ENCODE measurements around the gene EIF4H. TPM values are rescaled to one million over a fixed set of nuclear protein-coding genes. Genes with fewer than 3 reads are reported as not detected.

Gene EIF4H
- total RNA-seq, 1 donor from 2014 or later = 361 TPM

DNA sequence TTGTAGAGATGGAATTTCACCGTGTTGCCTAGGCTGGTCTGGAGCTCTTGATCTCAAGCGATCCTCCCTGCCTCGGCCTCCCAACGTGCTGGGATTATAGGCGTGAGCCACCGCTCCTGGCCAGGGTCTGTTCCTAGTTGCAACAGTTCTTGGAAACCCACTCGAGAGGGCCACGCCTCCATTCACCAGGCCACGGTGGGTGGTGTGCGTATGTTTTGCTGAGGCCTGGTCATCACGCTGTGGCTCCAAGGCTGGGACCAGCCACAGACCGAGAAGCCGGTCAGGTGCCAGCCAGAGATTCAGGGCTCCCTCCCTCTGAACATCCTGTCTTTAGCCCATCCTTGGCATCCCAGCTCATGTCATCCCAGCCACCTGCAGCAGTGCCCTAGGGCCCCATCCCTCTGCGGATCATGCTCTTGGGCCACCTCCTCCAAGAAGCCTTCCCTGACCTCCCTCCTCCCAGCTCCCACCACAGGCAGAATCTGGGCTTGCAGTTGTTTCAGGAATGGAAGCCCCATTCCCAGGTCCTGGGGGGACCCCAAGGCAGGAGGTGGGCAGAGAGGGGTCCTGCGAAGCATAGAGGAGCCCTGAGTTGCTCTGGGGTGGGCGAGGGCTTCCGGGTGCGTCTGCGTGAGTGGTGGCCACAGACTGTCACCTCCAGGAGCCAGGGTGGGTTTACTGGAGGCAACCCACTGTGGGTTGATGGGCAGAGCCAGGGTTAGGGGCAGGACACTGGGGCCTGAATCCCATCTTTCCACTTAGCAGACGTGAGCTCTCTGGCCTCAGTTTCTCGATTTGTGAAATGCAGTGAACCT is 40.9 kb downstream of the EIF4H start:
- no peak overlapping the region for H3K27ac ChIP-seq (ENCODE audit: low read depth, low read length)
- no peak overlapping the region for H3K4me2 ChIP-seq (ENCODE audit: low read length)
- TF ChIP-seq EZH2 (IDR thresholded peaks at IDR 0.05; ENCODE audit: insufficient read depth, low read length) = no peak
- TF ChIP-seq, protein P1, sequence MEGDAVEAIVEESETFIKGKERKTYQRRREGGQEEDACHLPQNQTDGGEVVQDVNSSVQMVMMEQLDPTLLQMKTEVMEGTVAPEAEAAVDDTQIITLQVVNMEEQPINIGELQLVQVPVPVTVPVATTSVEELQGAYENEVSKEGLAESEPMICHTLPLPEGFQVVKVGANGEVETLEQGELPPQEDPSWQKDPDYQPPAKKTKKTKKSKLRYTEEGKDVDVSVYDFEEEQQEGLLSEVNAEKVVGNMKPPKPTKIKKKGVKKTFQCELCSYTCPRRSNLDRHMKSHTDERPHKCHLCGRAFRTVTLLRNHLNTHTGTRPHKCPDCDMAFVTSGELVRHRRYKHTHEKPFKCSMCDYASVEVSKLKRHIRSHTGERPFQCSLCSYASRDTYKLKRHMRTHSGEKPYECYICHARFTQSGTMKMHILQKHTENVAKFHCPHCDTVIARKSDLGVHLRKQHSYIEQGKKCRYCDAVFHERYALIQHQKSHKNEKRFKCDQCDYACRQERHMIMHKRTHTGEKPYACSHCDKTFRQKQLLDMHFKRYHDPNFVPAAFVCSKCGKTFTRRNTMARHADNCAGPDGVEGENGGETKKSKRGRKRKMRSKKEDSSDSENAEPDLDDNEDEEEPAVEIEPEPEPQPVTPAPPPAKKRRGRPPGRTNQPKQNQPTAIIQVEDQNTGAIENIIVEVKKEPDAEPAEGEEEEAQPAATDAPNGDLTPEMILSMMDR (IDR thresholded peaks at IDR 0.05; ENCODE audit: insufficient read depth, low read depth, low read length) = no peak
- H3K9ac ChIP-seq (ENCODE audit: low read length) = no peak overlapping the region
- Mint-ChIP-seq H3K4me1 (ENCODE audit: low read depth, unreplicated experiment) (peaks cover 3% of the 10 kb centered on the region), H3K4me3 (ENCODE audit: unreplicated experiment) (no peak overlapping the region), H3K27me3 (ENCODE audit: low read depth, unreplicated experiment) (no peaks in the 10 kb centered on the region), H3K9me3 (ENCODE audit: unreplicated experiment) (no peaks in the 10 kb centered on the region), H3K36me3 (ENCODE audit: low read depth, unreplicated experiment) (peaks cover 7% of the 10 kb centered on the region), H3K27ac (ENCODE audit: unreplicated experiment) (no peak overlapping the region)
- H3K27me3 ChIP-seq (ENCODE audit: insufficient read depth, low read length) = no peaks in the 10 kb centered on the region
- no peaks in the 10 kb centered on the region for H3K9me3 ChIP-seq (ENCODE audit: insufficient read depth, low read depth, low read length)
- H4K20me1 ChIP-seq (ENCODE audit: insufficient read depth, low read length) = no peaks in the 10 kb centered on the region
- H2AFZ ChIP-seq (ENCODE audit: low read depth, low read length) = no peak overlapping the region
- H3K4me3 ChIP-seq (ENCODE audit: insufficient read depth, low read depth, low read length) = no peak overlapping the region
- H3K79me2 ChIP-seq (ENCODE audit: insufficient read depth, low read length) = no peaks in the 10 kb centered on the region
- DNase-seq (ENCODE audit: low read depth) (no peak), FAIRE-seq (no peak)
- no peaks in the 10 kb centered on the region for H3K36me3 ChIP-seq (ENCODE audit: insufficient read depth, low read length)
- H3K4me1 ChIP-seq (ENCODE audit: insufficient read depth, low read length) = peaks cover 5% of the 10 kb centered on the region

DNA sequence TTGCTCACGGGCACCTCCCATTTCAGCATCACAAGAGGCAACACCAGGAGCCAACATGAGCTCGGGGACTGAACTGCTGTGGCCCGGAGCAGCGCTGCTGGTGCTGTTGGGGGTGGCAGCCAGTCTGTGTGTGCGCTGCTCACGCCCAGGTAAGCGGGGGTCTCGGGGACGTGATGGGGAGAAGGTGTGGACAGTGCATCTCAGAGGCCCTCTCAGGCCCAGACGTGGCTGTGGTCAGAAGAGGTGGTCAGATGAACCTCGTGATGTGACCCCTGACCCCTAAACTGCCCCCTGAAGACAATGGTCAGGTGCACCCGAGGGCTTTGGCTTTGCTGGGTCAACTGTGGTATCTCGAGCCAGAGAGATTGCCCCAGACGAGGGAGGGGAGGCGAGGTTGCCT is 41.8 kb downstream of the EIF4H start:
- Mint-ChIP-seq H3K27ac (ENCODE audit: unreplicated experiment) (no peak overlapping the region), H3K9me3 (ENCODE audit: unreplicated experiment) (no peaks in the 10 kb centered on the region), H3K4me1 (ENCODE audit: low read depth, unreplicated experiment) (peaks cover 3% of the 10 kb centered on the region), H3K27me3 (ENCODE audit: low read depth, unreplicated experiment) (no peaks in the 10 kb centered on the region), H3K36me3 (ENCODE audit: low read depth, unreplicated experiment) (peaks cover 7% of the 10 kb centered on the region), H3K4me3 (ENCODE audit: unreplicated experiment) (no peak overlapping the region)
- no peak overlapping the region for H2AFZ ChIP-seq (ENCODE audit: low read depth, low read length)
- H3K27ac ChIP-seq (ENCODE audit: low read depth, low read length) = no peak overlapping the region
- DNase-seq (ENCODE audit: low read depth) (no peak), FAIRE-seq (no peak)
- no peaks in the 10 kb centered on the region for H3K36me3 ChIP-seq (ENCODE audit: insufficient read depth, low read length)
- H3K79me2 ChIP-seq (ENCODE audit: insufficient read depth, low read length) = no peaks in the 10 kb centered on the region
- H3K4me2 ChIP-seq (ENCODE audit: low read length) = no peak overlapping the region
- H3K9ac ChIP-seq (ENCODE audit: low read length) = no peak overlapping the region
- H3K9me3 ChIP-seq (ENCODE audit: insufficient read depth, low read depth, low read length) = no peaks in the 10 kb centered on the region
- H4K20me1 ChIP-seq (ENCODE audit: insufficient read depth, low read length) = no peaks in the 10 kb centered on the region
- H3K27me3 ChIP-seq (ENCODE audit: insufficient read depth, low read length) = no peaks in the 10 kb centered on the region
- H3K4me1 ChIP-seq (ENCODE audit: insufficient read depth, low read length) = peaks cover 4% of the 10 kb centered on the region
- H3K4me3 ChIP-seq (ENCODE audit: insufficient read depth, low read depth, low read length) = no peak overlapping the region
- TF ChIP-seq EZH2 (IDR thresholded peaks at IDR 0.05; ENCODE audit: insufficient read depth, low read length) = no peak
- TF ChIP-seq, protein P1 (IDR thresholded peaks at IDR 0.05; ENCODE audit: insufficient read depth, low read depth, low read length) = no peak

DNA sequence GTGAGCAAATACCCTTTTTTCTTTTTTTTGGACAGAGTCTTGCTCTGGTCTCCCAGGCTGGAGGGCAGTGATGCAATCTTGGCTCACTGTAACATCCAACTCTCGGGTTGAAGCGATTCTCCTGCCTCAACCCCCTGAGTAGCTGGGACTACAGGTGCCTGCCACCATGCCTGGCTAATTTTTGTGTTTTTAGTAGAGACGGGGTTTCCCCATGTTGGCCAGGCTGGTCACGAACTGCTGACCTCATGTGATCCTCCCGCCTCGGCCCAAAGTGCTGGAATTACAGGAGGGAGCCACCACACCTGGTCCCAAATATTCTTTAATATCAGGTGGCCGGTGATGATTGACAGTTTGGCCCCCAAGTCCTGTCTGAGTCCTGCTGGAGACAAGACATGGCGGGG is 42.2 kb downstream of the EIF4H start:
- no peak overlapping the region for H3K27ac Mint-ChIP-seq (ENCODE audit: unreplicated experiment)
- FAIRE-seq = no peak
- H3K27me3 Mint-ChIP-seq (ENCODE audit: low read depth, unreplicated experiment) = no peaks in the 10 kb centered on the region

More for the DNA sequence above, 42.2 kb downstream of the EIF4H start:
- no peak overlapping the region for H2AFZ ChIP-seq (ENCODE audit: low read depth, low read length)
- no peaks in the 10 kb centered on the region for H3K27me3 ChIP-seq (ENCODE audit: insufficient read depth, low read length)
- H3K79me2 ChIP-seq (ENCODE audit: insufficient read depth, low read length) = no peaks in the 10 kb centered on the region
- no peak overlapping the region for H3K9ac ChIP-seq (ENCODE audit: low read length)
- Mint-ChIP-seq H3K9me3 (ENCODE audit: unreplicated experiment) (no peaks in the 10 kb centered on the region), H3K4me3 (ENCODE audit: unreplicated experiment) (no peak overlapping the region), H3K4me1 (ENCODE audit: low read depth, unreplicated experiment) (peaks cover 3% of the 10 kb centered on the region), H3K36me3 (ENCODE audit: low read depth, unreplicated experiment) (peaks cover 7% of the 10 kb centered on the region)
- no peak overlapping the region for H3K27ac ChIP-seq (ENCODE audit: low read depth, low read length)
- DNase-seq (ENCODE audit: low read depth) = no peak
- no peaks in the 10 kb centered on the region for H3K9me3 ChIP-seq (ENCODE audit: insufficient read depth, low read depth, low read length)
- H3K4me3 ChIP-seq (ENCODE audit: insufficient read depth, low read depth, low read length) = no peak overlapping the region
- no peaks in the 10 kb centered on the region for H4K20me1 ChIP-seq (ENCODE audit: insufficient read depth, low read length)
- H3K4me1 ChIP-seq (ENCODE audit: insufficient read depth, low read length) = peaks cover 4% of the 10 kb centered on the region
- no peak overlapping the region for H3K4me2 ChIP-seq (ENCODE audit: low read length)
- TF ChIP-seq, protein P1 (IDR thresholded peaks at IDR 0.05; ENCODE audit: insufficient read depth, low read depth, low read length) = no peak
- TF ChIP-seq EZH2 (IDR thresholded peaks at IDR 0.05; ENCODE audit: insufficient read depth, low read length) = no peak
- no peaks in the 10 kb centered on the region for H3K36me3 ChIP-seq (ENCODE audit: insufficient read depth, low read length)
